22Rv1 (cell line): ENCODE data around the gene STYXL1.

Experiments
- CTCF ChIP-seq: fragments of 450-650 bp; IDR thresholded peaks from 2 replicates; pipeline ENCODE4 v1.5.1; 2017; ENCODE audit warnings: mild to moderate bottlenecking
- ZFX ChIP-seq: fragments of 450-650 bp; IDR thresholded peaks from 2 replicates; pipeline ENCODE4 v1.6.1; 2017; ENCODE audit warnings: antibody characterized with exemption, borderline replicate concordance

GRCh38 chr7:75982306-75983064, 65.3 kb downstream of the STYXL1 start:
- no peak for TF ChIP-seq CTCF
- TF ChIP-seq ZFX = no peak
